H9 (cell line): ENCODE data around the gene IZUMO4. TPM values are rescaled to one million over a fixed set of nuclear protein-coding genes. Genes with fewer than 3 reads are reported as not detected.

Experiments
- DNase-seq: peaks from one replicate; pipeline ENCODE4 v3.0.0-alpha.2; 2017
- H2AFZ ChIP-seq: one replicate; pipeline ENCODE4 v1.6.1; 2013; ENCODE audit warnings: mild to moderate bottlenecking, low read length, control low read depth, moderate library complexity
- H2AK5ac ChIP-seq: 2 replicates; pipeline ENCODE4 v1.6.1; 2013; ENCODE audit warnings: low read length, control low read depth, mixed read lengths; ENCODE audit not compliant: insufficient read length
- H2BK120ac ChIP-seq: one replicate; pipeline ENCODE4 v1.6.1; 2013; ENCODE audit warnings: low read depth, mild to moderate bottlenecking, low read length, control low read depth, inconsistent platforms; ENCODE audit not compliant: poor library complexity, severe bottlenecking
- H2BK12ac ChIP-seq: 2 replicates; pipeline ENCODE4 v1.6.1; 2013; ENCODE audit warnings: low read length, control low read depth, mixed read lengths, low read depth; ENCODE audit not compliant: insufficient read length
- H2BK15ac ChIP-seq: 2 replicates; pipeline ENCODE4 v1.6.1; 2013; ENCODE audit warnings: low read depth, low read length, control low read depth
- H2BK20ac ChIP-seq: one replicate; pipeline ENCODE4 v1.6.1; 2013; ENCODE audit warnings: low read depth, mild to moderate bottlenecking, low read length, control low read depth, inconsistent platforms; ENCODE audit not compliant: poor library complexity, severe bottlenecking
- H2BK5ac ChIP-seq: 2 replicates; pipeline ENCODE4 v1.6.1; 2013; ENCODE audit warnings: low read length, control low read depth, mixed read lengths; ENCODE audit not compliant: insufficient read length
- H3K14ac ChIP-seq: 2 replicates; pipeline ENCODE4 v1.6.1; 2013; ENCODE audit warnings: low read length, control low read depth; ENCODE audit not compliant: insufficient read depth
- H3K18ac ChIP-seq: 2 replicates; pipeline ENCODE4 v1.6.1; 2013; ENCODE audit warnings: low read depth, mild to moderate bottlenecking, mixed read lengths, low read length, control low read depth; ENCODE audit not compliant: insufficient read length
- H3K23ac ChIP-seq: 2 replicates; pipeline ENCODE4 v1.6.1; 2013; ENCODE audit warnings: low read length, control low read depth, mixed read lengths, low read depth; ENCODE audit not compliant: insufficient read length
- H3K23me2 ChIP-seq: 2 replicates; pipeline ENCODE4 v1.6.1; 2013; ENCODE audit warnings: low read depth, mild to moderate bottlenecking, mixed read lengths, low read length, control low read depth; ENCODE audit not compliant: insufficient read length, poor library complexity, severe bottlenecking
- H3K27ac ChIP-seq: 2 replicates; pipeline ENCODE4 v1.5.1; 2013; ENCODE audit warnings: low read length, control low read depth, mixed read lengths, low read depth; ENCODE audit not compliant: insufficient read length
- H3K27me3 ChIP-seq: 2 replicates; pipeline ENCODE4 v1.6.1; 2013; ENCODE audit warnings: low read length, control low read depth, inconsistent platforms; ENCODE audit not compliant: insufficient read depth
- H3K4ac ChIP-seq: 2 replicates; pipeline ENCODE4 v1.6.1; 2013; ENCODE audit warnings: low read depth, mild to moderate bottlenecking, control low read depth, inconsistent platforms, low read length, moderate library complexity
- H3K4me1 ChIP-seq: 2 replicates; pipeline ENCODE4 v1.6.1; 2013; ENCODE audit warnings: low read length, control low read depth, inconsistent platforms; ENCODE audit not compliant: insufficient read depth
- H3K4me2 ChIP-seq: 2 replicates; pipeline ENCODE4 v1.6.1; 2013; ENCODE audit warnings: low read length, control low read depth, mixed read lengths; ENCODE audit not compliant: insufficient read length, insufficient read depth
- H3K56ac ChIP-seq: 2 replicates; pipeline ENCODE4 v1.6.1; 2013; ENCODE audit warnings: low read depth, mild to moderate bottlenecking, mixed read lengths, low read length, control low read depth; ENCODE audit not compliant: insufficient read length
- H3K79me1 ChIP-seq: 2 replicates; pipeline ENCODE4 v1.6.1; 2013; ENCODE audit warnings: low read depth, mild to moderate bottlenecking, moderate library complexity, low read length, control low read depth, inconsistent platforms; ENCODE audit not compliant: insufficient read depth, poor library complexity, severe bottlenecking
- H3K79me2 ChIP-seq: 2 replicates; pipeline ENCODE4 v1.6.1; 2013; ENCODE audit warnings: low read length, control low read depth, inconsistent platforms; ENCODE audit not compliant: insufficient read depth
- H3K9ac ChIP-seq: 2 replicates; pipeline ENCODE4 v1.6.1; 2013; ENCODE audit warnings: low read length, control low read depth, mixed read lengths; ENCODE audit not compliant: insufficient read length; ENCODE audit errors: extremely low read depth
- H3K9me3 ChIP-seq: one replicate; pipeline ENCODE4 v1.6.1; 2013; ENCODE audit warnings: low read depth, low read length, inconsistent platforms; ENCODE audit not compliant: control insufficient read depth
- H3T11ph ChIP-seq: one replicate; pipeline ENCODE4 v1.6.1; 2013; ENCODE audit warnings: mild to moderate bottlenecking, low read length, control low read depth, inconsistent platforms
- H4K20me1 ChIP-seq: one replicate; pipeline ENCODE4 v1.6.1; 2013; ENCODE audit not compliant: control insufficient read depth, insufficient read length, insufficient read depth
- H4K5ac ChIP-seq: 2 replicates; pipeline ENCODE4 v1.6.1; 2013; ENCODE audit warnings: low read depth, mild to moderate bottlenecking, mixed read lengths, low read length, control low read depth; ENCODE audit not compliant: insufficient read length
- H4K8ac ChIP-seq: replicated peaks from 2 replicates; pipeline ENCODE4 v1.6.1; 2013; ENCODE audit warnings: low read length, control low read depth, mixed read lengths, low read depth; ENCODE audit not compliant: insufficient read length
- H4K91ac ChIP-seq: 2 replicates; pipeline ENCODE4 v1.6.1; 2013; ENCODE audit warnings: low read depth, mild to moderate bottlenecking, moderate library complexity, mixed read lengths, low read length, control low read depth; ENCODE audit not compliant: insufficient read length
- H3K27ac Mint-ChIP-seq, 3 experiments: 2 replicates in 2 of 3; 3 replicates in 1 of 3; pipeline ENCODE4 v1.8.0; 2020 to 2021; ENCODE audit warnings: mixed read lengths in 3 of 3, mild to moderate bottlenecking in 1 of 3, moderate library complexity in 1 of 3
- H3K27me3 Mint-ChIP-seq: 2 replicates; pipeline ENCODE4 v1.8.0; 2021; ENCODE audit warnings: low read depth, mild to moderate bottlenecking, moderate library complexity, mixed read lengths
- H3K36me3 Mint-ChIP-seq, 3 experiments: 2 replicates in 2 of 3; 3 replicates in 1 of 3; pipeline ENCODE4 v1.8.0; 2020 to 2021; ENCODE audit warnings: low read depth in 3 of 3, mixed read lengths in 3 of 3; ENCODE audit not compliant: insufficient read depth in 1 of 3
- H3K4me1 Mint-ChIP-seq, 2 experiments: 2 replicates each; pipeline ENCODE4 v1.8.0; 2020; ENCODE audit warnings: mixed read lengths in 2 of 2
- H3K4me3 Mint-ChIP-seq, 2 experiments: 2 replicates in 1 of 2; 3 replicates in 1 of 2; pipeline ENCODE4 v1.8.0; 2020 to 2021; ENCODE audit warnings: mild to moderate bottlenecking in 2 of 2, mixed read lengths in 2 of 2, moderate library complexity in 1 of 2
- H3K9me3 Mint-ChIP-seq, 2 experiments: 2 replicates in 1 of 2; 3 replicates in 1 of 2; pipeline ENCODE4 v1.8.0; 2020; ENCODE audit warnings: mild to moderate bottlenecking in 2 of 2, mixed read lengths in 2 of 2, moderate library complexity in 1 of 2
- CTCF ChIP-seq: fragments of 200-600 bp; sonication (generic); conservative IDR thresholded peaks from 3 replicates; pipeline ENCODE4 v1.8.0; 2021; ENCODE audit warnings: antibody characterized with exemption, mild to moderate bottlenecking
- WGBS: extraction: QIAGEN DNeasy Blood & Tissue Kit; methylation state at CpG from one replicate; pipeline ENCODE4 v1.1.7; 2013; ENCODE audit warnings: missing lambda C conversion rate, low lambda C conversion rate, mixed read lengths; ENCODE audit not compliant: insufficient read length; ENCODE audit errors: extremely low coverage; 5-methylcytosine and 5-hydroxymethylcytosine counted together
- total RNA-seq: library from RNA; stranded (reverse); gene quantifications from 2 replicates; pipeline ENCODE4 v1.2.1, GENCODE V29; 2021

The IZUMO4 gene
- total RNA-seq, 1 experiment from 2014 or later, result 2.1 TPM

- no peak overlapping the region for H3K4me2 ChIP-seq
- H2BK15ac ChIP-seq, result no peak overlapping the region
- no peak overlapping the region for H3K18ac ChIP-seq
- no peak overlapping the region for H3K9ac ChIP-seq
- no CpG with 5 or more reads among the region's 31 CpGs for WGBS
- H3K79me2 ChIP-seq, result peaks cover 2% of the 10 kb centered on the region; the same call in 1 of the 2 replicates
- H2BK120ac ChIP-seq, result no peak overlapping the region
- Mint-ChIP-seq H3K4me3 (no peak overlapping the region; a peak in 1 of 5 replicates), H3K4me1 (no peaks in the 10 kb centered on the region), H3K27ac (peak overlapping the region in 1 of 3 experiments; percentile 49; a peak in 1 of 7 replicates), H3K9me3 (peaks cover 14 to 16% of the 10 kb centered on the region in 2 experiments; a peak in 4 of 5 replicates), H3K27me3 (no peaks in the 10 kb centered on the region; the same call in 1 of the 2 replicates), H3K36me3 (peaks cover 60 to 83% (median 77%) of the 10 kb centered on the region in 3 experiments)
- no peak overlapping the region for H3T11ph ChIP-seq
- H4K8ac ChIP-seq, result no peak overlapping the region
- no peak overlapping the region for H2BK12ac ChIP-seq
- H3K14ac ChIP-seq, result no peak overlapping the region
- no peak overlapping the region for H3K27ac ChIP-seq
- no peaks in the 10 kb centered on the region for H3K79me1 ChIP-seq
- TF ChIP-seq CTCF, result no peak
- no peak overlapping the region for H2AFZ ChIP-seq
- no peak for DNase-seq
- H2BK5ac ChIP-seq, result no peak overlapping the region
- no peak overlapping the region for H2BK20ac ChIP-seq
- no peaks in the 10 kb centered on the region for H3K27me3 ChIP-seq
- no peak overlapping the region for H3K56ac ChIP-seq
- no peaks in the 10 kb centered on the region for H3K23me2 ChIP-seq
- peaks cover 5% of the 10 kb centered on the region for H3K9me3 ChIP-seq
- H3K4ac ChIP-seq, result no peak overlapping the region
- no peak overlapping the region for H4K5ac ChIP-seq
- H4K20me1 ChIP-seq, result no peaks in the 10 kb centered on the region
- H4K91ac ChIP-seq, result no peak overlapping the region
- H2AK5ac ChIP-seq, result no peak overlapping the region
- no peaks in the 10 kb centered on the region for H3K4me1 ChIP-seq
- H3K23ac ChIP-seq, result no peak overlapping the region
Measured at GRCh38 chr19:2109046-2109864, 12.5 kb downstream of the IZUMO4 start.
